KOPT-K1 (cell line): ENCODE measurements around the gene ZNF484.
A peak's percentile ranks its signal among the peaks of the same experiment; 100 is the strongest.
"Not testable (repeated sequence)": the region's sequence is repeated elsewhere in the genome, so short reads cannot be mapped to it uniquely, and the experiment has no call there.

ENCODE experiments used
- H3K27ac ChIP-seq: fragments of 200-600 bp; sonication (generic); 2 replicates; pipeline ENCODE4 v1.5.1; 2016; ENCODE audit warnings: antibody characterized with exemption, mild to moderate bottlenecking, low read depth, low read length; ENCODE audit not compliant: poor library complexity, severe bottlenecking
- H3K36me3 ChIP-seq: fragments of 200-600 bp; sonication (generic); 2 replicates; pipeline ENCODE4 v1.5.1; 2017; ENCODE audit warnings: antibody characterized with exemption, mild to moderate bottlenecking, low read length, moderate library complexity; ENCODE audit not compliant: insufficient read depth
- H3K9me3 ChIP-seq: fragments of 200-600 bp; sonication (generic); 2 replicates; pipeline ENCODE4 v1.5.1; 2017; ENCODE audit warnings: antibody characterized with exemption, low read length, mild to moderate bottlenecking; ENCODE audit not compliant: insufficient read depth, poor library complexity, severe bottlenecking

ZNF484 gene

DNA sequence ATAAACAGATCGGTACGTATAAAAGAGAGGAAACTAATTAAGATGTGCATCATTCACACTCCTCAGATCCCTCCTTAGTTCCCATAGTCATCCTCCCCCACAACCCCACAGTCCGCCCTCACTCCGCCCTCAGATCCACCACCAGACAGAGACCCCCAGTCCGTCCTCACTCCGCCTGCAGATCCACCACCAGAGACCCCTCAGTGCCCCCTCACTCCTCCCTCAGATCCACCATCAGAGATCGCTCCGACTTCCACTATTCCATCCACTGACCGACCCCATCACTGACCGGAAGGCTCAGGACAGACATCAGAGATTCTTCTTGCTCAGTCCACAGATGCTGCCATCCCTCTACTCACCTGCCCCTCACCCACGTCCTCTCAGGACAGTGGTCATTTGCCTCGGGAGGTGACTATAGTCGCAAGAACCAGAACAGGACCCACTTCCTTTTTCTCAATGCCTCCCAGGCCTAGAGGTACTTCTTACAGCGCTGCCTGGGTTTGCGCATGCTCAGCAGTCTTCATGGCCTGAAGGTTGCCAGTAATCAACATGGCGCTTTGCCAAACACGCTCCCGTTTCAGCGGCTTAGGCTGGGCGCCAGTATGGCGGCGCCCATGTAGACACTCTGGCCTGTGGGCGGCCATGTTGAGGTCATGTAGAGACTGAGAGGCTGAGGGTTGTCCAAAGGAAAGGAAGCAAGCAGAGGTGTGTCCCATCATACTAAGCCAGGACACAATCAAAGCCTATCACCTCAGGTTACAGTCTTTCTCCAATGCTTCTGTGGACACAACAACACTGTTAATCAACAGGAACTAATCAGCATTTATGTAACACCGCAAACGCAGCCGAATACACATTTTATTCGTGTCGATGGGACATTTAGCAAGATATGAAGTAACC, at the start of gene ZNF484:
Gene ZNF484 (minus strand): TSS at position 508 of the 900 bp plus-strand sequence. CDS start 3,009 bp downstream, outside the sequence.
- Histone ChIP-seq H3K36me3 (no peaks in the 10 kb centered on the region), H3K9me3 (no peaks in the 10 kb centered on the region), H3K27ac (peak within 1 kb of the TSS; percentile 88)

DNA sequence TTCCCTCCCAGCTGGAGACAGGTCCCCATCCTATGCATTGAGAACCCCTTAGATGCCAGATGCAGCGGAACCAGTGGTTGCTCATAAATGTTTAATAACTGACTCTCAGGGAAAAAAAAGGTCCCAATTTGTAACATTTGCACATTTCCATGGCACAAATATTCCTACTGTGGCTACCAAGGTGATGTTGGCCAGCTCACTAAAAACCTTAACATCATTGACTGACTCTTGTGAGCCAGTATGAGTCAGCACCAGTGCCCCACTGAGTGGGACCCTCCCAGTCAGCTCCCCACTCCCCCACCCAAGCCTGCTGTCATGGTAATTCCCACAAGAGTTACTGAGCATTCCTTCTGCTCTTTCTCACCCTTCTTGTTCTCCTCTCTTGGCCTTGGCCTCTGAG, 42.6 kb upstream of the ZNF484 start:
- H3K36me3 ChIP-seq: no peaks in the 10 kb centered on the region
- no peak overlapping the region for H3K27ac ChIP-seq
- H3K9me3 ChIP-seq: no peaks in the 10 kb centered on the region

DNA sequence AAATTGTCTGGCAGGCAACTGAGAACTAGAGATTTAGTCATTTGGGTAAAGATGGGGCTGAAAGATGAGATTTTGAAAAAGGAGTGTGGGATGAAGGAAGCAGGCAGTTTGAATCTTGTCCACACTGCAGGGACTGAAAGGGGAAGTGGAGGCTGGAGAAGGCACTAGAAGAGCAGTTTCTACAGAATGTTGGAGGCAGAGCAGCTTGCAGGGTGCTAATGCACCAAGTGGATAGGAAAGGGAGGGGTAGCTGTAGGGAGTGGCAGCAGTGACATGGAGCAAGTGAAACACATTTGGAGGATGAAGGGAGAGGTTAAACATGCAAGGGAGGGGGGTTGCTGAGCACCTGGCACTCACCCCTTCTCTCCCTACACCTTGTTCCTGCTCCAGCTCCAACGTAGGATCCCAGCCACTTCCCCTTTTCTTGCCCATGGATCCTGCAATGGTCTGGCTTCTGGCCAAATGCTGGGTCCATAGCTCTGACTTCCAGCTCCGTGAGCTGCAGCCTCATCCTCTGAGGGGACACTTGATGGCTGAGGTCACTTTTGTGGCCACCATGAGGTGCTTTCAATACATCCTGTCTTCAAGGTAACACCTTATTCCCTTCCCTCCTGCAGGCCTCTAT, 39.5 kb upstream of the ZNF484 start:
- H3K9me3 ChIP-seq: no peaks in the 10 kb centered on the region
- H3K27ac ChIP-seq: no peak overlapping the region
- H3K36me3 ChIP-seq: no peaks in the 10 kb centered on the region

DNA sequence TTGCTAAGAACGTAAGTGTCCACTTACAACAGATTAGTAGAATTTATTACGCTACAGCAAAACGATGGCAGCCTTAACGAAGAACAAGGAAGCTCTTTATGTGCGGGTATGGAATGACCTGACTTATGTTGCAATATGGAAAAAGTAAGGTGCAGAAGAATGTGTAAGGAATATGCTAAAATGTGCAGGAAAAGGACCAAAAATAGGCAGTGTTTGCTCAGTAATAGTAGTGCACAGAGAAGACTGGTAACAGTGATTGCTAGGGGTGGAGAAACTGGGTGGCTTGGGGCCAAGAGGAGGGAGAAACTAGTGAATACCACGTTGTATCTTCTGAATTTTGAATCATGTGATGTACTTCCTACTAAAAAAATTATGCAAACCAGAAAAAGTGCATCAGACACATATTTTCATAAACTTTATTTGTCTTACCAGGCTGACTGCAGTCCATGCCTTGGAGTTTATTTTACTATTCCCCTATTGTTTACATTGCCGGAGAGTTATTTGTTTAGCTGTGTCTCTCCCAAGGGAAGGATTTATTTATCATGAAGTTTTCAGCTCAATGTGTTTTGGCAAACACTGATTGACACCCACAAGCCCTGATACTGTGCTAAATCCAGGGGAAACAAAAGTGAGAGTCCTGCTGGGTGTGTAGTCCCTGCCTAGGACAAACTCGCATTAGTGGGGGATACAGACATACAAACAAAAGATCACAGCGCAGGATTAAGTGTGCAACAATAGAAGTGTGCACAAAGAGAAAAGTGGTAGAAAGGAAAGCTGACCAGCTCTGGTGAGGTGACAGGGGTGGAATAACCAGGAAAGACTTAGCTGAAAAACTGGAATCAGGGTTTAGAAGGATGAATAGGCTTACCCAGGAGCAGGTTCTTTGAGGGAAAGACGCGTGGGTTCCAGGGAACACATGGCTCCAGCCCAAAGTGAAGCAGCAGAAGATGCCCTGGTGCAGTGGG, 34.0 kb upstream of the ZNF484 start:
- Histone ChIP-seq H3K36me3 (no peaks in the 10 kb centered on the region), H3K27ac (no peak overlapping the region), H3K9me3 (no peaks in the 10 kb centered on the region)

GRCh38 chr9:92905137-92905536, 27.3 kb upstream of the ZNF484 start:
- not testable (repeated sequence) for H3K9me3 ChIP-seq, H3K36me3 ChIP-seq, H3K27ac ChIP-seq

- Histone ChIP-seq H3K9me3 (no peaks in the 10 kb centered on the region), H3K27ac (no peak overlapping the region), H3K36me3 (no peaks in the 10 kb centered on the region)
These were observed 19.5 kb upstream of the ZNF484 start for GRCh38 chr9:92897323-92897722.

- H3K36me3 ChIP-seq: no peaks in the 10 kb centered on the region
- no peaks in the 10 kb centered on the region for H3K9me3 ChIP-seq
- H3K27ac ChIP-seq: no peak overlapping the region
These were observed 18.1 kb upstream of the ZNF484 start for GRCh38 chr9:92895812-92896436.

GRCh38 chr9:92894711-92895362, 17.0 kb upstream of the ZNF484 start:
- Histone ChIP-seq H3K27ac (no peak overlapping the region), H3K9me3 (no peaks in the 10 kb centered on the region), H3K36me3 (no peaks in the 10 kb centered on the region)

DNA sequence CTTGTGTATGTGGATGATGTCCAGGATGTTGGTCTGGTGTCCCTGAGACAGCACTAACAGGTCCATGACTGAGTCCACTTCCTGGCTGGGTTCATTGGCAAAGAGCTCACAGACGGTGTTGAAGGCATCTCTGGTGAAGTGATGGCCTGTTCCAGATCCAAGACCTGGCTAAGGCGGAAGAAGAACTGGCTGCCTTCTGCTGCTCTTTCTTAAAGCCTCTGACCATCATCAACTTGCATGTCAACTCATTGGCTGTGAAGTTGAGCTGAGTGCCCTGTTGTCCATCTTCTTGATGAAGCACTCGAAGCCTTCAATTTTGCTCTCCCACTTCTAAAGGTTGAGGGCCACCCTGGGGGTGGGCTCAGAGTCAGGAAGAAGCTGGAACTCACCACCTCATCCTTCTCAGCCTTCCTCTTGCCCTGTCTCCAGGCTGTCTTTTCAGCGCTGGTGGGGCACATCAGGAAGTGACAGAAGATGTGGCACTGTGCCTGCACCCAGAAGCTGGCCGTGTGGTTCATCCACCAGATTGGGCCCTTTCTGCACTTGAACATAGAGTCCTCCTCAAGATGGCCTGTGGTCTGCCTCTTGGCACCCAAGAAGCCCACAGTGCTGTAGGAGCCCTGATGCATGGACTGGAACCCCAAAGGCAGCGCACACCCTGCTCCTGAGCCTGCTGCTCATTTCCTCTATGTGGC, 16.2 kb upstream of the ZNF484 start:
- H3K36me3 ChIP-seq, H3K27ac ChIP-seq, H3K9me3 ChIP-seq: not testable (repeated sequence)

DNA sequence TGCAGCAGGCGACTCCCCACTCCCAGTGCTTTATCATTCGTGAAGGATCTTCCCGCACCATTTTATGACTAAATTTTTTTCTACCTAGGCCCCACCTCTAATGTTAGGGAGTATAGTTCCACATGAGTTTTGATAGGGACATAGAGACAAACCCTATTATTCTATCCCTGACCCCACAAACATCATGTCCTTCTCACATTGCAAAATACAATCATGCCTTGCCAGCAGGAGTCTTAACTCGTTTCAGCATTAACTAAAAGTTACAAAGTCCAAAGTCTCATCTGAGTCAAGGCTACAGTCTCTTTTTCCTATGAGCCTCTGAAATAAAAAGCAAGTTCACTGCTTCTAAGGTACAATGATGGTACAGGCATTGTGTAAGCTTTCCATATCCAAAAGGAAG, 14.4 kb upstream of the ZNF484 start:
- H3K9me3 ChIP-seq, H3K36me3 ChIP-seq, H3K27ac ChIP-seq: not testable (repeated sequence)

GRCh38 chr9:92890761-92891160, 12.9 kb upstream of the ZNF484 start:
- H3K27ac ChIP-seq: no peak overlapping the region
- no peaks in the 10 kb centered on the region for H3K36me3 ChIP-seq
- H3K9me3 ChIP-seq: no peaks in the 10 kb centered on the region

- Histone ChIP-seq H3K9me3 (no peaks in the 10 kb centered on the region), H3K27ac (no peak overlapping the region), H3K36me3 (no peaks in the 10 kb centered on the region)
These were observed 10.1 kb upstream of the ZNF484 start for GRCh38 chr9:92887880-92888338.

DNA sequence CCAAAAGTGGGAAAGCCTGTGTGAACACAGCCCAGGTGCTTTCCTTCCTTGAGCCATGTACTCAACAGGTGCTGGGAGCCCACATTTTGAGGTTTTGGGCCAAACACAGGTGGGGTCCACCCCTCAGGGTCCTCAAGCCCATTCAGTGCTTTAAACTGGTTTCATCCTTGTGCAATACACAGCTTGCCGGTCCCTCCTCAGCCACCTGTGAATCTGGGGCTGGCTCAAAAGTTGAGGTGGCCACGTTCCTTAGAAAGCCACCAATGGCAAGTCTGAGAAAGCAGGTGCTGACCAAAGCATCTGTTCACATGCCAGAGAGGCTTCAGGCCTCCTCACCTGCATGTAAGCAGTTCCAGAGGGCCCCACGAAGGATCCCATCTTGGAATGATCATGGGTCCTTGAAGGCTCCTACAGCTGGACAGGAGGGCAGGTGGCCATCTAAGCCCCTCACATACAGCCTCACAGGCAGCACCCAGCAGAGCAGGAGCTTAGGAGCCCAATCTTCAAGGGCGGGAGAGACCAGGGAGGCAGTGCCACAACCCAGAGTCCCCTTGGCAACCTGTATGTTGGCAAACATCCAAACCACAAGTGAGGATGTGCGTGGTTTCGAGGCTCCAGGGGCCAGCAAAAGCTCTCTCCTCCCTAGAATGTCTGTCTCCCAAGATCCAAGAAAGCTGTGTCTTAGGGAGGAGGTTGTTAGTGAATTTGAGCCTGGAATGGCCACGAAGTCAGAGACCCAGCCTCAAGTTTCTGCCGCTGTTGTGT, 9.2 kb upstream of the ZNF484 start:
- H3K9me3 ChIP-seq, H3K27ac ChIP-seq, H3K36me3 ChIP-seq: not testable (repeated sequence)
